HCT116 (cell line): ENCODE measurements around the gene MBOAT1. TPM values are rescaled to one million over a fixed set of nuclear protein-coding genes. Genes with fewer than 3 reads are reported as not detected.

Experiments
- ATAC-seq: fragments of 200-7000 bp; cut with Tn5 transposase; 2 replicates; pipeline ENCODE4 v1.9.1; 2020; ENCODE audit warnings: mild to moderate bottlenecking, moderate library complexity
- BruUV-seq: library from RNA; stranded (reverse); fragments of 400-500 nt; replicated peaks from 2 replicates; lab custom pipeline; 2021; lab: Mats Ljungman, UMichigan
- CTCF ChIA-PET: fragments of 300-600 bp; sonication (Branson Sonifier 250); formaldehyde crosslinking; loops from one replicate; lab custom pipeline; 2021; ENCODE audit warnings: antibody characterized with exemption; lab: Charles Lee
- POLR2A ChIA-PET: fragments of 300-600, 350-600 bp; sonication (Branson Sonifier 250); formaldehyde crosslinking; loops from one replicate; lab custom pipeline; 2021; ENCODE audit warnings: antibody characterized with exemption; lab: Charles Lee
- RAD21 ChIA-PET, 2 experiments: fragments of 300-600 bp; sonication (Branson Sonifier 250); formaldehyde crosslinking; loops; one replicate each; lab custom pipeline; 2023; ENCODE audit warnings: low total read pairs in 2 of 2; ENCODE audit not compliant: uncharacterized antibody in 2 of 2, unreplicated experiment in 2 of 2, low non-redundant PET in 1 of 2; lab: Charles Lee
- DNase-seq: peaks from one replicate; pipeline ENCODE4 v3.0.0-alpha.2; 2010; ENCODE audit warnings: low read depth, low spot score
- H2AFZ ChIP-seq: fragments of 200-600 bp; shearing (Covaris generic), sonication (generic); 2 replicates; pipeline ENCODE4 v1.6.1; 2017; ENCODE audit warnings: low read depth, mixed run types, mixed read lengths, antibody characterized with exemption, low read length; ENCODE audit not compliant: poor library complexity, severe bottlenecking
- H3K27ac ChIP-seq: 2 replicates; pipeline ENCODE4 v1.5.1; 2012; ENCODE audit warnings: low read depth, low read length
- H3K27me3 ChIP-seq: fragments of 200-600 bp; sonication (generic); 2 replicates; pipeline ENCODE4 v1.6.1; 2016; ENCODE audit warnings: mixed run types, low read length, mixed read lengths; ENCODE audit not compliant: insufficient read depth
- H3K36me3 ChIP-seq, 2 experiments: fragments of 200-500 bp in 1 of 2; fragments of 200-600 bp in 1 of 2; sonication (Bioruptor generic) in 1 of 2; sonication (generic) in 1 of 2; 2 replicates each; pipeline versions ENCODE4 v1.5.1 to v1.6.1; 2014 to 2016; ENCODE audit warnings: low read length in 2 of 2, inconsistent platforms in 1 of 2, mixed read lengths in 1 of 2, mixed run types in 1 of 2; ENCODE audit not compliant: insufficient read depth in 2 of 2, control insufficient read depth in 1 of 2
- H3K4me1 ChIP-seq, 2 experiments: fragments of 200-600 bp in 1 of 2; sonication (generic) in 1 of 2; 2 replicates each; pipeline versions ENCODE4 v1.5.1 to v1.6.1; 2012 to 2017; ENCODE audit warnings: low read length in 2 of 2, inconsistent platforms in 1 of 2, mild to moderate bottlenecking in 1 of 2, mixed read lengths in 1 of 2, mixed run types in 1 of 2, moderate library complexity in 1 of 2; ENCODE audit not compliant: insufficient read depth in 2 of 2, control insufficient read depth in 1 of 2
- H3K4me2 ChIP-seq: fragments of 200-600 bp; sonication (generic); 2 replicates; pipeline ENCODE4 v1.6.1; 2017; ENCODE audit warnings: mixed run types, low read length, mixed read lengths
- H3K4me3 ChIP-seq, 2 experiments: fragments of 200-600 bp in 1 of 2; sonication (generic) in 1 of 2; replicated peaks in 1 of 2; 2 replicates each; pipeline ENCODE4 v1.5.1; 2011 to 2016; ENCODE audit warnings: low read length in 2 of 2, control low read depth in 1 of 2, low read depth in 1 of 2, mild to moderate bottlenecking in 1 of 2, mixed read lengths in 1 of 2, mixed run types in 1 of 2
- H3K79me2 ChIP-seq: fragments of 200-600 bp; sonication (generic); 2 replicates; pipeline ENCODE4 v1.6.1; 2017; ENCODE audit warnings: mild to moderate bottlenecking, mixed run types, low read length, moderate library complexity, mixed read lengths; ENCODE audit not compliant: insufficient read depth
- H3K9ac ChIP-seq: fragments of 200-600 bp; sonication (generic); 2 replicates; pipeline ENCODE4 v1.6.1; 2016; ENCODE audit warnings: low read length, mixed read lengths
- H3K9me2 ChIP-seq: fragments of 200-600 bp; sonication (generic), shearing (Covaris generic); 2 replicates; pipeline ENCODE4 v1.6.1; 2017; ENCODE audit warnings: mixed run types, mild to moderate bottlenecking, moderate library complexity; ENCODE audit not compliant: insufficient read depth
- H3K9me3 ChIP-seq, 2 experiments: fragments of 200-500 bp in 1 of 2; fragments of 200-600 bp in 1 of 2; sonication (Bioruptor generic) in 1 of 2; sonication (generic) in 1 of 2; 2 replicates each; pipeline ENCODE4 v1.6.1; 2014 to 2017; ENCODE audit warnings: low read length in 2 of 2, mixed read lengths in 2 of 2, inconsistent platforms in 1 of 2, low read depth in 1 of 2, mild to moderate bottlenecking in 1 of 2, mixed run types in 1 of 2, moderate library complexity in 1 of 2; ENCODE audit not compliant: control insufficient read depth in 1 of 2, insufficient read depth in 1 of 2
- H4K20me1 ChIP-seq: fragments of 200-600 bp; sonication (generic), shearing (Covaris generic); 2 replicates; pipeline ENCODE4 v1.6.1; 2017; ENCODE audit warnings: mixed run types, mild to moderate bottlenecking, moderate library complexity; ENCODE audit not compliant: insufficient read depth
- CBX3 ChIP-seq: IDR thresholded peaks from 2 replicates; pipeline ENCODE4 v1.6.1; 2012; ENCODE audit warnings: low read depth
- EGR1 ChIP-seq: IDR thresholded peaks from 2 replicates; pipeline ENCODE4 v1.6.1; 2012; ENCODE audit warnings: low read depth
- EZH2 ChIP-seq: fragments of 200-600 bp; sonication (generic); IDR thresholded peaks from 2 replicates; pipeline ENCODE4 v1.6.1; 2017; ENCODE audit warnings: antibody characterized with exemption, mixed run types
- EZH2phosphoT487 ChIP-seq: fragments of 200-600 bp; IDR thresholded peaks from 2 replicates; pipeline ENCODE4 v1.6.1; 2018; ENCODE audit warnings: antibody characterized with exemption, borderline replicate concordance
- FOSL1 ChIP-seq: IDR thresholded peaks from 2 replicates; pipeline ENCODE4 v1.6.1; 2012; ENCODE audit warnings: low read depth
- JUND ChIP-seq: IDR thresholded peaks from 2 replicates; pipeline ENCODE4 v1.6.1; 2012
- POLR2AphosphoS5 ChIP-seq: IDR thresholded peaks from 2 replicates; pipeline ENCODE4 v1.6.1; 2011; ENCODE audit warnings: mild to moderate bottlenecking, low read depth, low read length, moderate library complexity
- RAD21 ChIP-seq: IDR thresholded peaks from 2 replicates; pipeline ENCODE4 v1.6.1; 2012; ENCODE audit warnings: low read depth, mild to moderate bottlenecking
- SP1 ChIP-seq: IDR thresholded peaks from 2 replicates; pipeline ENCODE4 v1.6.1; 2012; ENCODE audit warnings: low read depth
- SRF ChIP-seq: IDR thresholded peaks from 2 replicates; pipeline ENCODE4 v1.6.1; 2012; ENCODE audit warnings: low read depth
- YY1 ChIP-seq: IDR thresholded peaks from 2 replicates; pipeline ENCODE4 v1.6.1; 2011; ENCODE audit warnings: low read length, low read depth, moderate library complexity, mild to moderate bottlenecking; ENCODE audit not compliant: insufficient replicate concordance; ENCODE audit errors: extremely low read depth
- ZNF274 ChIP-seq: fragments of 200-500 bp; sonication (Bioruptor generic); IDR thresholded peaks from 2 replicates; pipeline ENCODE4 v1.6.1; 2014; ENCODE audit warnings: mild to moderate bottlenecking, low read depth, low read length, inconsistent platforms
- intact Hi-C: fragments of 100-400 bp; cut with micrococcal nuclease; formaldehyde crosslinking; loops from 2 replicates; pipeline ENCODE4 v1.10.0; 2022
- total RNA-seq: library from RNA; stranded (reverse); gene quantifications from one replicate; pipeline ENCODE4 v1.2.1, GENCODE V29; 2021; ENCODE audit not compliant: unreplicated experiment
- TF ChIP-seq, protein P1 (sequence below), 3 experiments: fragments of 200-600 bp in 1 of 3; sonication (generic) in 1 of 3; IDR thresholded peaks in 2 of 3; conservative IDR thresholded peaks in 1 of 3; 2 replicates each; pipeline ENCODE4 v1.5.1; 2012 to 2017; ENCODE audit warnings: low read depth in 2 of 3, low read length in 2 of 3, antibody characterized with exemption in 1 of 3, borderline replicate concordance in 1 of 3, control low read depth in 1 of 3, mild to moderate bottlenecking in 1 of 3, mixed read lengths in 1 of 3, mixed run types in 1 of 3, moderate library complexity in 1 of 3; ENCODE audit not compliant: insufficient read depth in 1 of 3
- TF ChIP-seq, protein P2 (sequence below): IDR thresholded peaks from 2 replicates; pipeline ENCODE4 v1.6.1; 2012; ENCODE audit warnings: low read depth
- TF ChIP-seq, protein P3 (sequence below): IDR thresholded peaks from 2 replicates; pipeline ENCODE4 v1.6.1; 2011; ENCODE audit warnings: mild to moderate bottlenecking, low read length, moderate library complexity; ENCODE audit not compliant: insufficient replicate concordance; ENCODE audit errors: extremely low read depth

Gene MBOAT1
- total RNA-seq, 1 experiment from 2014 or later = 11.7 TPM

GRCh38 chr6:20198156-20198774 lies 14.0 kb downstream of the MBOAT1 start:
- intact Hi-C loops = no loop called here
- H3K9me2 ChIP-seq = no peaks in the 10 kb centered on the region
- DNase-seq (no peak), ATAC-seq (no peak)
- ChIA-PET CTCF (no interaction called here), RAD21 (no interaction called here), POLR2A (no interaction called here)
- no peak overlapping the region for H3K4me2 ChIP-seq
- H3K4me1 ChIP-seq = peaks cover 12 to 16% of the 10 kb centered on the region in 2 experiments; a peak in 3 of 4 replicates
- no peak overlapping the region for H3K4me3 ChIP-seq
- H3K9me3 ChIP-seq = no peaks in the 10 kb centered on the region
- no peaks in the 10 kb centered on the region for H3K36me3 ChIP-seq
- H4K20me1 ChIP-seq = no peaks in the 10 kb centered on the region
- no peak for TF ChIP-seq RAD21
- TF ChIP-seq JUND = no peak
- no peak for TF ChIP-seq FOSL1
- TF ChIP-seq SP1 = no peak
- TF ChIP-seq, protein P1, sequence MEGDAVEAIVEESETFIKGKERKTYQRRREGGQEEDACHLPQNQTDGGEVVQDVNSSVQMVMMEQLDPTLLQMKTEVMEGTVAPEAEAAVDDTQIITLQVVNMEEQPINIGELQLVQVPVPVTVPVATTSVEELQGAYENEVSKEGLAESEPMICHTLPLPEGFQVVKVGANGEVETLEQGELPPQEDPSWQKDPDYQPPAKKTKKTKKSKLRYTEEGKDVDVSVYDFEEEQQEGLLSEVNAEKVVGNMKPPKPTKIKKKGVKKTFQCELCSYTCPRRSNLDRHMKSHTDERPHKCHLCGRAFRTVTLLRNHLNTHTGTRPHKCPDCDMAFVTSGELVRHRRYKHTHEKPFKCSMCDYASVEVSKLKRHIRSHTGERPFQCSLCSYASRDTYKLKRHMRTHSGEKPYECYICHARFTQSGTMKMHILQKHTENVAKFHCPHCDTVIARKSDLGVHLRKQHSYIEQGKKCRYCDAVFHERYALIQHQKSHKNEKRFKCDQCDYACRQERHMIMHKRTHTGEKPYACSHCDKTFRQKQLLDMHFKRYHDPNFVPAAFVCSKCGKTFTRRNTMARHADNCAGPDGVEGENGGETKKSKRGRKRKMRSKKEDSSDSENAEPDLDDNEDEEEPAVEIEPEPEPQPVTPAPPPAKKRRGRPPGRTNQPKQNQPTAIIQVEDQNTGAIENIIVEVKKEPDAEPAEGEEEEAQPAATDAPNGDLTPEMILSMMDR (IDR thresholded peaks at IDR 0.05 in 2 of 3, conservative IDR thresholded peaks at IDR 0.05 in 1 of 3; ENCODE audit: borderline replicate concordance in 1 of 3, insufficient read depth in 1 of 3, low read depth in 2 of 3, low read length in 2 of 3) = no peak
- TF ChIP-seq EGR1 = no peak
- no peak for TF ChIP-seq YY1
- TF ChIP-seq EZH2 = no peak
- TF ChIP-seq POLR2AphosphoS5 = no peak
- TF ChIP-seq, protein P2, sequence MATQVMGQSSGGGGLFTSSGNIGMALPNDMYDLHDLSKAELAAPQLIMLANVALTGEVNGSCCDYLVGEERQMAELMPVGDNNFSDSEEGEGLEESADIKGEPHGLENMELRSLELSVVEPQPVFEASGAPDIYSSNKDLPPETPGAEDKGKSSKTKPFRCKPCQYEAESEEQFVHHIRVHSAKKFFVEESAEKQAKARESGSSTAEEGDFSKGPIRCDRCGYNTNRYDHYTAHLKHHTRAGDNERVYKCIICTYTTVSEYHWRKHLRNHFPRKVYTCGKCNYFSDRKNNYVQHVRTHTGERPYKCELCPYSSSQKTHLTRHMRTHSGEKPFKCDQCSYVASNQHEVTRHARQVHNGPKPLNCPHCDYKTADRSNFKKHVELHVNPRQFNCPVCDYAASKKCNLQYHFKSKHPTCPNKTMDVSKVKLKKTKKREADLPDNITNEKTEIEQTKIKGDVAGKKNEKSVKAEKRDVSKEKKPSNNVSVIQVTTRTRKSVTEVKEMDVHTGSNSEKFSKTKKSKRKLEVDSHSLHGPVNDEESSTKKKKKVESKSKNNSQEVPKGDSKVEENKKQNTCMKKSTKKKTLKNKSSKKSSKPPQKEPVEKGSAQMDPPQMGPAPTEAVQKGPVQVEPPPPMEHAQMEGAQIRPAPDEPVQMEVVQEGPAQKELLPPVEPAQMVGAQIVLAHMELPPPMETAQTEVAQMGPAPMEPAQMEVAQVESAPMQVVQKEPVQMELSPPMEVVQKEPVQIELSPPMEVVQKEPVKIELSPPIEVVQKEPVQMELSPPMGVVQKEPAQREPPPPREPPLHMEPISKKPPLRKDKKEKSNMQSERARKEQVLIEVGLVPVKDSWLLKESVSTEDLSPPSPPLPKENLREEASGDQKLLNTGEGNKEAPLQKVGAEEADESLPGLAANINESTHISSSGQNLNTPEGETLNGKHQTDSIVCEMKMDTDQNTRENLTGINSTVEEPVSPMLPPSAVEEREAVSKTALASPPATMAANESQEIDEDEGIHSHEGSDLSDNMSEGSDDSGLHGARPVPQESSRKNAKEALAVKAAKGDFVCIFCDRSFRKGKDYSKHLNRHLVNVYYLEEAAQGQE = no peak
- TF ChIP-seq SRF = no peak
- no peak for TF ChIP-seq ZNF274
- TF ChIP-seq, protein P3, sequence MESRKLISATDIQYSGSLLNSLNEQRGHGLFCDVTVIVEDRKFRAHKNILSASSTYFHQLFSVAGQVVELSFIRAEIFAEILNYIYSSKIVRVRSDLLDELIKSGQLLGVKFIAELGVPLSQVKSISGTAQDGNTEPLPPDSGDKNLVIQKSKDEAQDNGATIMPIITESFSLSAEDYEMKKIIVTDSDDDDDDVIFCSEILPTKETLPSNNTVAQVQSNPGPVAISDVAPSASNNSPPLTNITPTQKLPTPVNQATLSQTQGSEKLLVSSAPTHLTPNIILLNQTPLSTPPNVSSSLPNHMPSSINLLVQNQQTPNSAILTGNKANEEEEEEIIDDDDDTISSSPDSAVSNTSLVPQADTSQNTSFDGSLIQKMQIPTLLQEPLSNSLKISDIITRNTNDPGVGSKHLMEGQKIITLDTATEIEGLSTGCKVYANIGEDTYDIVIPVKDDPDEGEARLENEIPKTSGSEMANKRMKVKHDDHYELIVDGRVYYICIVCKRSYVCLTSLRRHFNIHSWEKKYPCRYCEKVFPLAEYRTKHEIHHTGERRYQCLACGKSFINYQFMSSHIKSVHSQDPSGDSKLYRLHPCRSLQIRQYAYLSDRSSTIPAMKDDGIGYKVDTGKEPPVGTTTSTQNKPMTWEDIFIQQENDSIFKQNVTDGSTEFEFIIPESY = no peak
- TF ChIP-seq CBX3 = no peak
- no peak for TF ChIP-seq EZH2phosphoT487
- peaks cover 5% of the 10 kb centered on the region; the same call in 1 of the 2 replicates for H3K79me2 ChIP-seq
- H3K9ac ChIP-seq = no peak overlapping the region
- H2AFZ ChIP-seq = no peak overlapping the region
- BruUV-seq = no TSS peak
- H3K27me3 ChIP-seq = no peaks in the 10 kb centered on the region
- H3K27ac ChIP-seq = no peak overlapping the region
